SK-N-SH treated with all-trans-retinoic acid at 6 μM for 48 hours (cell line): ENCODE measurements around the gene GALNT17.

Experiments
- ARNTL ChIP-seq: fragments of 450-650 bp; formaldehyde crosslinking; IDR thresholded peaks from 2 replicates; pipeline ENCODE4 v1.5.0; 2020; ENCODE audit warnings: low read depth, mild to moderate bottlenecking, moderate library complexity, borderline replicate concordance
- BACH2 ChIP-seq: fragments of 250-450 bp; sonication (Bioruptor Pico); IDR thresholded peaks from 2 replicates; pipeline ENCODE4 v1.9.0; 2021; ENCODE audit warnings: mild to moderate bottlenecking, borderline replicate concordance
- CSDC2 ChIP-seq: fragments of 250-450 bp; sonication (Bioruptor Pico); IDR thresholded peaks from 2 replicates; pipeline ENCODE4 v1.5.0; 2020; ENCODE audit warnings: mild to moderate bottlenecking, moderate library complexity
- ISL1 ChIP-seq: fragments of 250-450 bp; sonication (Bioruptor Pico); IDR thresholded peaks from 2 replicates; pipeline ENCODE4 v2.1.2; 2022; ENCODE audit warnings: mild to moderate bottlenecking, moderate library complexity
- RARB ChIP-seq: fragments of 250-450 bp; sonication (Bioruptor Pico); IDR thresholded peaks from 2 replicates; pipeline ENCODE4 v1.8.0; 2021; ENCODE audit warnings: mild to moderate bottlenecking, moderate library complexity
- TCF4 ChIP-seq: fragments of 250-450 bp; sonication (Bioruptor Pico); IDR thresholded peaks from 2 replicates; pipeline ENCODE4 v1.8.0; 2021; ENCODE audit warnings: mild to moderate bottlenecking, moderate library complexity, borderline replicate concordance
- TOX ChIP-seq: fragments of 250-450 bp; sonication (Bioruptor Pico); IDR thresholded peaks from 2 replicates; pipeline ENCODE4 v1.8.0; 2021; ENCODE audit warnings: mild to moderate bottlenecking, moderate library complexity, borderline replicate concordance
- ZC3H10 ChIP-seq: fragments of 250-450 bp; sonication (Bioruptor Pico); IDR thresholded peaks from 2 replicates; pipeline ENCODE4 v1.5.1; 2021; ENCODE audit warnings: mild to moderate bottlenecking, moderate library complexity
- ZNF8 ChIP-seq: fragments of 450-650 bp; formaldehyde crosslinking; IDR thresholded peaks from 2 replicates; pipeline ENCODE4 v1.5.0; 2020; ENCODE audit warnings: mild to moderate bottlenecking, moderate library complexity
- TF ChIP-seq, protein P1 (sequence below): fragments of 250-450 bp; sonication (Bioruptor Pico); IDR thresholded peaks from 2 replicates; pipeline ENCODE4 v1.5.1; 2020; ENCODE audit warnings: low read depth, mild to moderate bottlenecking, moderate library complexity
- TF ChIP-seq, protein P2 (sequence below): fragments of 250-450 bp; sonication (Bioruptor Pico); IDR thresholded peaks from 2 replicates; pipeline ENCODE4 v1.5.0; 2020; ENCODE audit warnings: mild to moderate bottlenecking, moderate library complexity
- TF ChIP-seq, protein P3 (sequence below): fragments of 250-450 bp; sonication (Bioruptor Pico); IDR thresholded peaks from 2 replicates; pipeline ENCODE4 v1.8.0; 2020; ENCODE audit warnings: mild to moderate bottlenecking, moderate library complexity, borderline replicate concordance

DNA sequence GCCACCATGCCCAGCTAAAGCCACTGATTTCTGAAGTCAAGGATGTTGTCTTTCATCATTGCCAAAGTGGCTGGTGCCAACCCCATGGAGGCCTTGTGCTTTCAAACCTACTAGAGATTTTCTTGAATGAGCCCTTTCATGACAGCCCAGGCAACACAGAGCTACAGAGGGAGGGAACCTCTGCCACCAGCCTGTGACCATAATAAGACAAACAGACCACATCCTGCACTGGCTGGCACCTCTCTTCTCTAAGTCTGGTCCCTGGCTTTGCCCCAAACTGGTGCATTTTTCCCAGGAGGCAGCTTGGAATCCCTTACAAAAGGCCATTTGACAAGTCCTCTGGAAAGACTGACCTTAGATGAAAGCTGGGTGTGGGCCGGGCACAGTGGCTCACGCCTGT lies 348.8 kb downstream of the GALNT17 start:
- TF ChIP-seq ISL1 (CRISPR knock-in tag): no peak
- TF ChIP-seq TOX (CRISPR knock-in tag): no peak
- no peak for TF ChIP-seq ZNF8 (CRISPR knock-in tag)
- no peak for TF ChIP-seq RARB (CRISPR knock-in tag)
- no peak for TF ChIP-seq BACH2 (CRISPR knock-in tag)
- TF ChIP-seq, protein P1, sequence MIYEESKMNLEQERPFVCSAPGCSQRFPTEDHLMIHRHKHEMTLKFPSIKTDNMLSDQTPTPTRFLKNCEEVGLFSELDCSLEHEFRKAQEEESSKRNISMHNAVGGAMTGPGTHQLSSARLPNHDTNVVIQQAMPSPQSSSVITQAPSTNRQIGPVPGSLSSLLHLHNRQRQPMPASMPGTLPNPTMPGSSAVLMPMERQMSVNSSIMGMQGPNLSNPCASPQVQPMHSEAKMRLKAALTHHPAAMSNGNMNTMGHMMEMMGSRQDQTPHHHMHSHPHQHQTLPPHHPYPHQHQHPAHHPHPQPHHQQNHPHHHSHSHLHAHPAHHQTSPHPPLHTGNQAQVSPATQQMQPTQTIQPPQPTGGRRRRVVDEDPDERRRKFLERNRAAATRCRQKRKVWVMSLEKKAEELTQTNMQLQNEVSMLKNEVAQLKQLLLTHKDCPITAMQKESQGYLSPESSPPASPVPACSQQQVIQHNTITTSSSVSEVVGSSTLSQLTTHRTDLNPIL: no peak
- no peak for TF ChIP-seq ZC3H10
- TF ChIP-seq, protein P2, sequence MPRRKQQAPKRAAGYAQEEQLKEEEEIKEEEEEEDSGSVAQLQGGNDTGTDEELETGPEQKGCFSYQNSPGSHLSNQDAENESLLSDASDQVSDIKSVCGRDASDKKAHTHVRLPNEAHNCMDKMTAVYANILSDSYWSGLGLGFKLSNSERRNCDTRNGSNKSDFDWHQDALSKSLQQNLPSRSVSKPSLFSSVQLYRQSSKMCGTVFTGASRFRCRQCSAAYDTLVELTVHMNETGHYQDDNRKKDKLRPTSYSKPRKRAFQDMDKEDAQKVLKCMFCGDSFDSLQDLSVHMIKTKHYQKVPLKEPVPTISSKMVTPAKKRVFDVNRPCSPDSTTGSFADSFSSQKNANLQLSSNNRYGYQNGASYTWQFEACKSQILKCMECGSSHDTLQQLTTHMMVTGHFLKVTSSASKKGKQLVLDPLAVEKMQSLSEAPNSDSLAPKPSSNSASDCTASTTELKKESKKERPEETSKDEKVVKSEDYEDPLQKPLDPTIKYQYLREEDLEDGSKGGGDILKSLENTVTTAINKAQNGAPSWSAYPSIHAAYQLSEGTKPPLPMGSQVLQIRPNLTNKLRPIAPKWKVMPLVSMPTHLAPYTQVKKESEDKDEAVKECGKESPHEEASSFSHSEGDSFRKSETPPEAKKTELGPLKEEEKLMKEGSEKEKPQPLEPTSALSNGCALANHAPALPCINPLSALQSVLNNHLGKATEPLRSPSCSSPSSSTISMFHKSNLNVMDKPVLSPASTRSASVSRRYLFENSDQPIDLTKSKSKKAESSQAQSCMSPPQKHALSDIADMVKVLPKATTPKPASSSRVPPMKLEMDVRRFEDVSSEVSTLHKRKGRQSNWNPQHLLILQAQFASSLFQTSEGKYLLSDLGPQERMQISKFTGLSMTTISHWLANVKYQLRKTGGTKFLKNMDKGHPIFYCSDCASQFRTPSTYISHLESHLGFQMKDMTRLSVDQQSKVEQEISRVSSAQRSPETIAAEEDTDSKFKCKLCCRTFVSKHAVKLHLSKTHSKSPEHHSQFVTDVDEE (CRISPR knock-in tag): no peak
- no peak for TF ChIP-seq CSDC2 (CRISPR knock-in tag)
- TF ChIP-seq TCF4: no peak
- TF ChIP-seq, protein P3, sequence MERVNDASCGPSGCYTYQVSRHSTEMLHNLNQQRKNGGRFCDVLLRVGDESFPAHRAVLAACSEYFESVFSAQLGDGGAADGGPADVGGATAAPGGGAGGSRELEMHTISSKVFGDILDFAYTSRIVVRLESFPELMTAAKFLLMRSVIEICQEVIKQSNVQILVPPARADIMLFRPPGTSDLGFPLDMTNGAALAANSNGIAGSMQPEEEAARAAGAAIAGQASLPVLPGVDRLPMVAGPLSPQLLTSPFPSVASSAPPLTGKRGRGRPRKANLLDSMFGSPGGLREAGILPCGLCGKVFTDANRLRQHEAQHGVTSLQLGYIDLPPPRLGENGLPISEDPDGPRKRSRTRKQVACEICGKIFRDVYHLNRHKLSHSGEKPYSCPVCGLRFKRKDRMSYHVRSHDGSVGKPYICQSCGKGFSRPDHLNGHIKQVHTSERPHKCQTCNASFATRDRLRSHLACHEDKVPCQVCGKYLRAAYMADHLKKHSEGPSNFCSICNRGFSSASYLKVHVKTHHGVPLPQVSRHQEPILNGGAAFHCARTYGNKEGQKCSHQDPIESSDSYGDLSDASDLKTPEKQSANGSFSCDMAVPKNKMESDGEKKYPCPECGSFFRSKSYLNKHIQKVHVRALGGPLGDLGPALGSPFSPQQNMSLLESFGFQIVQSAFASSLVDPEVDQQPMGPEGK (CRISPR knock-in tag): no peak
- TF ChIP-seq ARNTL (CRISPR knock-in tag): no peak
